HCT116 (cell line): ENCODE measurements around the gene PTTG1IP. TPM values are rescaled to one million over a fixed set of nuclear protein-coding genes. Genes with fewer than 3 reads are reported as not detected.

Source experiments
- ATAC-seq: fragments of 200-7000 bp; cut with Tn5 transposase; 2 replicates; pipeline ENCODE4 v1.9.1; 2020; ENCODE audit warnings: mild to moderate bottlenecking, moderate library complexity
- BruUV-seq: library from RNA; stranded (reverse); fragments of 400-500 nt; replicated peaks from 2 replicates; lab custom pipeline; 2021; lab: Mats Ljungman, UMichigan
- CTCF ChIA-PET: fragments of 300-600 bp; sonication (Branson Sonifier 250); formaldehyde crosslinking; loops from one replicate; lab custom pipeline; 2021; ENCODE audit warnings: antibody characterized with exemption; lab: Charles Lee
- POLR2A ChIA-PET: fragments of 300-600, 350-600 bp; sonication (Branson Sonifier 250); formaldehyde crosslinking; loops from one replicate; lab custom pipeline; 2021; ENCODE audit warnings: antibody characterized with exemption; lab: Charles Lee
- RAD21 ChIA-PET, 2 experiments: fragments of 300-600 bp; sonication (Branson Sonifier 250); formaldehyde crosslinking; loops; one replicate each; lab custom pipeline; 2023; ENCODE audit warnings: low total read pairs in 2 of 2; ENCODE audit not compliant: uncharacterized antibody in 2 of 2, unreplicated experiment in 2 of 2, low non-redundant PET in 1 of 2; lab: Charles Lee
- DNase-seq: peaks from one replicate; pipeline ENCODE4 v3.0.0-alpha.2; 2010; ENCODE audit warnings: low read depth, low spot score
- H2AFZ ChIP-seq: fragments of 200-600 bp; shearing (Covaris generic), sonication (generic); 2 replicates; pipeline ENCODE4 v1.6.1; 2017; ENCODE audit warnings: low read depth, mixed run types, mixed read lengths, antibody characterized with exemption, low read length; ENCODE audit not compliant: poor library complexity, severe bottlenecking
- H3K27ac ChIP-seq: 2 replicates; pipeline ENCODE4 v1.5.1; 2012; ENCODE audit warnings: low read depth, low read length
- H3K27me3 ChIP-seq: fragments of 200-600 bp; sonication (generic); 2 replicates; pipeline ENCODE4 v1.6.1; 2016; ENCODE audit warnings: mixed run types, low read length, mixed read lengths; ENCODE audit not compliant: insufficient read depth
- H3K36me3 ChIP-seq, 2 experiments: fragments of 200-500 bp in 1 of 2; fragments of 200-600 bp in 1 of 2; sonication (Bioruptor generic) in 1 of 2; sonication (generic) in 1 of 2; 2 replicates each; pipeline versions ENCODE4 v1.5.1 to v1.6.1; 2014 to 2016; ENCODE audit warnings: low read length in 2 of 2, inconsistent platforms in 1 of 2, mixed read lengths in 1 of 2, mixed run types in 1 of 2; ENCODE audit not compliant: insufficient read depth in 2 of 2, control insufficient read depth in 1 of 2
- H3K4me1 ChIP-seq, 2 experiments: fragments of 200-600 bp in 1 of 2; sonication (generic) in 1 of 2; 2 replicates each; pipeline versions ENCODE4 v1.5.1 to v1.6.1; 2012 to 2017; ENCODE audit warnings: low read length in 2 of 2, inconsistent platforms in 1 of 2, mild to moderate bottlenecking in 1 of 2, mixed read lengths in 1 of 2, mixed run types in 1 of 2, moderate library complexity in 1 of 2; ENCODE audit not compliant: insufficient read depth in 2 of 2, control insufficient read depth in 1 of 2
- H3K4me2 ChIP-seq: fragments of 200-600 bp; sonication (generic); 2 replicates; pipeline ENCODE4 v1.6.1; 2017; ENCODE audit warnings: mixed run types, low read length, mixed read lengths
- H3K4me3 ChIP-seq, 2 experiments: fragments of 200-600 bp in 1 of 2; sonication (generic) in 1 of 2; replicated peaks in 1 of 2; 2 replicates each; pipeline ENCODE4 v1.5.1; 2011 to 2016; ENCODE audit warnings: low read length in 2 of 2, control low read depth in 1 of 2, low read depth in 1 of 2, mild to moderate bottlenecking in 1 of 2, mixed read lengths in 1 of 2, mixed run types in 1 of 2
- H3K79me2 ChIP-seq: fragments of 200-600 bp; sonication (generic); 2 replicates; pipeline ENCODE4 v1.6.1; 2017; ENCODE audit warnings: mild to moderate bottlenecking, mixed run types, low read length, moderate library complexity, mixed read lengths; ENCODE audit not compliant: insufficient read depth
- H3K9ac ChIP-seq: fragments of 200-600 bp; sonication (generic); 2 replicates; pipeline ENCODE4 v1.6.1; 2016; ENCODE audit warnings: low read length, mixed read lengths
- H3K9me2 ChIP-seq: fragments of 200-600 bp; sonication (generic), shearing (Covaris generic); 2 replicates; pipeline ENCODE4 v1.6.1; 2017; ENCODE audit warnings: mixed run types, mild to moderate bottlenecking, moderate library complexity; ENCODE audit not compliant: insufficient read depth
- H3K9me3 ChIP-seq, 2 experiments: fragments of 200-500 bp in 1 of 2; fragments of 200-600 bp in 1 of 2; sonication (Bioruptor generic) in 1 of 2; sonication (generic) in 1 of 2; 2 replicates each; pipeline ENCODE4 v1.6.1; 2014 to 2017; ENCODE audit warnings: low read length in 2 of 2, mixed read lengths in 2 of 2, inconsistent platforms in 1 of 2, low read depth in 1 of 2, mild to moderate bottlenecking in 1 of 2, mixed run types in 1 of 2, moderate library complexity in 1 of 2; ENCODE audit not compliant: control insufficient read depth in 1 of 2, insufficient read depth in 1 of 2
- H4K20me1 ChIP-seq: fragments of 200-600 bp; sonication (generic), shearing (Covaris generic); 2 replicates; pipeline ENCODE4 v1.6.1; 2017; ENCODE audit warnings: mixed run types, mild to moderate bottlenecking, moderate library complexity; ENCODE audit not compliant: insufficient read depth
- EZH2 ChIP-seq: fragments of 200-600 bp; sonication (generic); IDR thresholded peaks from 2 replicates; pipeline ENCODE4 v1.6.1; 2017; ENCODE audit warnings: antibody characterized with exemption, mixed run types
- EZH2phosphoT487 ChIP-seq: fragments of 200-600 bp; IDR thresholded peaks from 2 replicates; pipeline ENCODE4 v1.6.1; 2018; ENCODE audit warnings: antibody characterized with exemption, borderline replicate concordance
- FOSL1 ChIP-seq: IDR thresholded peaks from 2 replicates; pipeline ENCODE4 v1.6.1; 2012; ENCODE audit warnings: low read depth
- RAD21 ChIP-seq: IDR thresholded peaks from 2 replicates; pipeline ENCODE4 v1.6.1; 2012; ENCODE audit warnings: low read depth, mild to moderate bottlenecking
- SIN3A ChIP-seq: IDR thresholded peaks from 2 replicates; pipeline ENCODE4 v1.6.1; 2012; ENCODE audit warnings: low read depth
- SP1 ChIP-seq: IDR thresholded peaks from 2 replicates; pipeline ENCODE4 v1.6.1; 2012; ENCODE audit warnings: low read depth
- YY1 ChIP-seq: IDR thresholded peaks from 2 replicates; pipeline ENCODE4 v1.6.1; 2011; ENCODE audit warnings: low read length, low read depth, moderate library complexity, mild to moderate bottlenecking; ENCODE audit not compliant: insufficient replicate concordance; ENCODE audit errors: extremely low read depth
- intact Hi-C: fragments of 100-400 bp; cut with micrococcal nuclease; formaldehyde crosslinking; loops from 2 replicates; pipeline ENCODE4 v1.10.0; 2022
- total RNA-seq: library from RNA; stranded (reverse); gene quantifications from one replicate; pipeline ENCODE4 v1.2.1, GENCODE V29; 2021; ENCODE audit not compliant: unreplicated experiment
- TF ChIP-seq, protein P1 (sequence below), 3 experiments: fragments of 200-600 bp in 1 of 3; sonication (generic) in 1 of 3; IDR thresholded peaks in 2 of 3; conservative IDR thresholded peaks in 1 of 3; 2 replicates each; pipeline ENCODE4 v1.5.1; 2012 to 2017; ENCODE audit warnings: low read depth in 2 of 3, low read length in 2 of 3, antibody characterized with exemption in 1 of 3, borderline replicate concordance in 1 of 3, control low read depth in 1 of 3, mild to moderate bottlenecking in 1 of 3, mixed read lengths in 1 of 3, mixed run types in 1 of 3, moderate library complexity in 1 of 3; ENCODE audit not compliant: insufficient read depth in 1 of 3

Gene PTTG1IP
- total RNA-seq, 1 experiment from 2014 or later = 83.4 TPM

DNA sequence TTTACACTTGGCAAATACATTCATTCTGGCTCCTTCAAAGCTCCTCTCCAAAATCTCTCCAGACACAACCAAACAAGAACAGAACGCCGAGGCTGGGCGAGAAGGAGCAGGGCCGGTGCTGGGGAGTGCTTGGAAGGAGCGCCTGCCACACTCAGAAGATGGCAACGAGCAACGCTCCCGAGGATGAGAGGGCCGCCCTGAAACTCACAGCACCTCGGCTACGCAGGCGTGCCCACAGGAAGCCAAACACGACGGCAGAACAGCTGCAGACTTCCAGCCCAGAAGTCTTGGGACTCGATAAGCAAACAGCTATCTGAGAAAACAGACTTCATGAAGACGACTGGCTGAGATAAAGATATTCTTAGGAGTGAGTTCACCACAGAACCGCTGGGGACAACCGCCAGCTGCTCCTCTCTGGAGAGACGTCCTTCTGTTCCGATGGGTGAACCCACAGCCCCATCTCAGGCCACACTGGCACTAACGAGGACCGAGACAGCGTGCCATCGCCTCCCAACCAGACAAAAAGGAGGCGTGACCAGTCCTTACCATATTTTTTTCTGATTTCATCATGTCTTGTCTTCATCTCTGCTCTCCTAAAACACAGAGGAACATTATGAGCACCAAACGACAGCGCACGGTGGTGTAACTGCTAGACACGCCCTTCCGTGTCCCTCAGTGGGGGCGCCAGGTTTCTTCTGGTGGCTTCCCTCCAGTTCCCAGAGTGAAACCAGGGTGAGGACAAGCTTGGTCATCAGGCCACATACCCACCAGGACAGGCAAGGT is 18.6 kb downstream of the PTTG1IP start:
- no peaks in the 10 kb centered on the region; a peak in 1 of 4 replicates for H3K4me1 ChIP-seq
- H3K9ac ChIP-seq = no peak overlapping the region
- no peaks in the 10 kb centered on the region for H4K20me1 ChIP-seq
- H3K27ac ChIP-seq = no peak overlapping the region
- H3K27me3 ChIP-seq = no peaks in the 10 kb centered on the region
- ChIA-PET RAD21 (no interaction called here), CTCF (no interaction called here), POLR2A (no interaction called here)
- H3K79me2 ChIP-seq = peaks cover 36% of the 10 kb centered on the region
- peaks cover 34 to 50% of the 10 kb centered on the region in 2 experiments for H3K36me3 ChIP-seq
- H3K9me2 ChIP-seq = no peaks in the 10 kb centered on the region
- no peak overlapping the region for H3K4me3 ChIP-seq
- DNase-seq (no peak), ATAC-seq (no peak)
- no TSS peak for BruUV-seq
- H3K4me2 ChIP-seq = no peak overlapping the region
- no peak overlapping the region for H2AFZ ChIP-seq
- H3K9me3 ChIP-seq = no peaks in the 10 kb centered on the region
- TF ChIP-seq EZH2phosphoT487 = no peak
- TF ChIP-seq SP1 = no peak
- TF ChIP-seq FOSL1 = no peak
- no peak for TF ChIP-seq RAD21
- no peak for TF ChIP-seq SIN3A
- no peak for TF ChIP-seq YY1
- TF ChIP-seq EZH2 = no peak
- intact Hi-C loops = no loop called here

DNA sequence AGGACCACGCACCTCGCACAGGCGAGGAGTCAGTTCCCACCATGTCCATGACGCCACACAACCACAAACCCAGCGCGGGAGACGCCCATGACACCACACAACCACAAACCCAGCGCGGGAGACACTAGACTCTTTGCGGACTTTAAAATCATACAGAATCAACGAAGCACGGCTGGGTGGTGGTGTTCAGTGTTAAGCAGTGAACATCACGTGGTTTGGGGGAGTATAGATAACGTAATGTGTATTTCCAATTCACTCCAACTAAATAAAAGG is 19.2 kb downstream of the PTTG1IP start:
- ATAC-seq (no peak), DNase-seq (no peak)
- H3K27ac ChIP-seq = no peak overlapping the region
- peaks cover 33 to 50% of the 10 kb centered on the region in 2 experiments for H3K36me3 ChIP-seq
- H3K9me3 ChIP-seq = no peaks in the 10 kb centered on the region
- TF ChIP-seq, protein P1, sequence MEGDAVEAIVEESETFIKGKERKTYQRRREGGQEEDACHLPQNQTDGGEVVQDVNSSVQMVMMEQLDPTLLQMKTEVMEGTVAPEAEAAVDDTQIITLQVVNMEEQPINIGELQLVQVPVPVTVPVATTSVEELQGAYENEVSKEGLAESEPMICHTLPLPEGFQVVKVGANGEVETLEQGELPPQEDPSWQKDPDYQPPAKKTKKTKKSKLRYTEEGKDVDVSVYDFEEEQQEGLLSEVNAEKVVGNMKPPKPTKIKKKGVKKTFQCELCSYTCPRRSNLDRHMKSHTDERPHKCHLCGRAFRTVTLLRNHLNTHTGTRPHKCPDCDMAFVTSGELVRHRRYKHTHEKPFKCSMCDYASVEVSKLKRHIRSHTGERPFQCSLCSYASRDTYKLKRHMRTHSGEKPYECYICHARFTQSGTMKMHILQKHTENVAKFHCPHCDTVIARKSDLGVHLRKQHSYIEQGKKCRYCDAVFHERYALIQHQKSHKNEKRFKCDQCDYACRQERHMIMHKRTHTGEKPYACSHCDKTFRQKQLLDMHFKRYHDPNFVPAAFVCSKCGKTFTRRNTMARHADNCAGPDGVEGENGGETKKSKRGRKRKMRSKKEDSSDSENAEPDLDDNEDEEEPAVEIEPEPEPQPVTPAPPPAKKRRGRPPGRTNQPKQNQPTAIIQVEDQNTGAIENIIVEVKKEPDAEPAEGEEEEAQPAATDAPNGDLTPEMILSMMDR (IDR thresholded peaks at IDR 0.05 in 2 of 3, conservative IDR thresholded peaks at IDR 0.05 in 1 of 3; ENCODE audit: borderline replicate concordance in 1 of 3, insufficient read depth in 1 of 3, low read depth in 2 of 3, low read length in 2 of 3) = no peak
- no peak for TF ChIP-seq SIN3A
- no peaks in the 10 kb centered on the region; a peak in 1 of 4 replicates for H3K4me1 ChIP-seq
- BruUV-seq = no TSS peak
- no peak overlapping the region for H2AFZ ChIP-seq
- H3K27me3 ChIP-seq = no peaks in the 10 kb centered on the region
- no peaks in the 10 kb centered on the region for H3K9me2 ChIP-seq
- no peak overlapping the region for H3K9ac ChIP-seq
- no peak overlapping the region for H3K4me3 ChIP-seq
- no peak overlapping the region for H3K4me2 ChIP-seq
- H4K20me1 ChIP-seq = no peaks in the 10 kb centered on the region
- peaks cover 31% of the 10 kb centered on the region for H3K79me2 ChIP-seq
- RAD21 ChIA-PET = no interaction called here
- POLR2A ChIA-PET = no interaction called here
- intact Hi-C loops = no loop called here
- CTCF ChIA-PET = no interaction called here
